ENCODE data around the gene RAB33A.

The RAB33A gene

DNA sequence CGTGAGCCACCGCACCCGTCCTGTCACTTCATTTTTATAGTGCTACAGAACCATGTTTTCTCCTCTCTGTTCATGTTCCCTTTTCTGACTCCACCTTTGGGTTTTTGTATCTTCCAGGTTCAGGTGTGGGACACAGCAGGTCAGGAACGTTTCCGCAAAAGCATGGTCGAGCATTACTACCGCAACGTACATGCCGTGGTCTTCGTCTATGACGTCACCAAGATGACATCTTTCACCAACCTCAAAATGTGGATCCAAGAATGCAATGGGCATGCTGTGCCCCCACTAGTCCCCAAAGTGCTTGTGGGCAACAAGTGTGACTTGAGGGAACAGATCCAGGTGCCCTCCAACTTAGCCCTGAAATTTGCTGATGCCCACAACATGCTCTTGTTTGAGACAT lies 12.4 kb downstream of the RAB33A start:
- TF ChIP-seq ELF4 (IDR thresholded peaks at IDR 0.05) (no peak), SP1 (IDR thresholded peaks at IDR 0.05) (no peak)
- CTCF ChIA-PET, result no interaction called here
- POLR2A ChIA-PET, result no interaction called here
- DNase-seq (ENCODE audit: extremely low spot score), result no peak

DNA sequence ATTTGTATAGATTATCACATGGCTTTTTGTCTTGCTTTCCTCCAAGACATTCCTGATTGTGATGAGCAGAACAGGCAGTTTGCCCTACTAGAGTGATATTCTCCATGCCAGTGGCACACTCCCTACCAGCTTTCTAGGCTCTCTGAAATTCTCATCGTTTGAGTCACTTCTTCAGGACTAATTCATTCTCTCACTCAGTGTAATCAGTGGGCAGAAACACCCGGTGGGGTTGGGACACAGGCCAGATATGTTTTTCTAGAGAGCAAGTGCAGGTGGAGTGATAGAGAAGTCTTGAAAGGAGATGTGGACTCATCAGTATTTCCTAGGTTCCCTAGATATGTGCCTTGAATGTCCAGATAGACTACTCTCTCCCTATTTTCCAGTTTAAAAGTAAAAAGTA lies 13.1 kb downstream of the RAB33A start:
- CTCF ChIA-PET, result no interaction called here
- DNase-seq (ENCODE audit: extremely low spot score), result no peak
- TF ChIP-seq ELF4 (IDR thresholded peaks at IDR 0.05), result no peak
- no peak for TF ChIP-seq L3MBTL2 (conservative IDR thresholded peaks at IDR 0.05)
- no peak for TF ChIP-seq FOXM1 (IDR thresholded peaks at IDR 0.05; ENCODE audit: borderline replicate concordance)
- no peak for TF ChIP-seq FOXK2 (IDR thresholded peaks at IDR 0.05)
- no peak for TF ChIP-seq BHLHE40 (IDR thresholded peaks at IDR 0.05; ENCODE audit: borderline replicate concordance)
- TF ChIP-seq CTBP1 (IDR thresholded peaks at IDR 0.05; ENCODE audit: borderline replicate concordance), result no peak
- TF ChIP-seq ZNF384 (IDR thresholded peaks at IDR 0.05), result no peak
- no peak for TF ChIP-seq NFRKB (IDR thresholded peaks at IDR 0.05)
- TF ChIP-seq SUZ12 (IDR thresholded peaks at IDR 0.05), result no peak
- TF ChIP-seq SP1 (IDR thresholded peaks at IDR 0.05), result no peak
- TF ChIP-seq, protein P1, sequence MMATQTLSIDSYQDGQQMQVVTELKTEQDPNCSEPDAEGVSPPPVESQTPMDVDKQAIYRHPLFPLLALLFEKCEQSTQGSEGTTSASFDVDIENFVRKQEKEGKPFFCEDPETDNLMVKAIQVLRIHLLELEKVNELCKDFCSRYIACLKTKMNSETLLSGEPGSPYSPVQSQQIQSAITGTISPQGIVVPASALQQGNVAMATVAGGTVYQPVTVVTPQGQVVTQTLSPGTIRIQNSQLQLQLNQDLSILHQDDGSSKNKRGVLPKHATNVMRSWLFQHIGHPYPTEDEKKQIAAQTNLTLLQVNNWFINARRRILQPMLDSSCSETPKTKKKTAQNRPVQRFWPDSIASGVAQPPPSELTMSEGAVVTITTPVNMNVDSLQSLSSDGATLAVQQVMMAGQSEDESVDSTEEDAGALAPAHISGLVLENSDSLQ (IDR thresholded peaks at IDR 0.05), result no peak
- TF ChIP-seq LEF1 (IDR thresholded peaks at IDR 0.05; ENCODE audit: borderline replicate concordance), result no peak
- TF ChIP-seq HDGF (IDR thresholded peaks at IDR 0.05; ENCODE audit: borderline replicate concordance), result no peak
- no peak for TF ChIP-seq FOXA1 (IDR thresholded peaks at IDR 0.05)
- no peak for TF ChIP-seq TARDBP (IDR thresholded peaks at IDR 0.05)
- TF ChIP-seq ARNT (IDR thresholded peaks at IDR 0.05), result no peak
- POLR2A ChIA-PET, result no interaction called here

DNA sequence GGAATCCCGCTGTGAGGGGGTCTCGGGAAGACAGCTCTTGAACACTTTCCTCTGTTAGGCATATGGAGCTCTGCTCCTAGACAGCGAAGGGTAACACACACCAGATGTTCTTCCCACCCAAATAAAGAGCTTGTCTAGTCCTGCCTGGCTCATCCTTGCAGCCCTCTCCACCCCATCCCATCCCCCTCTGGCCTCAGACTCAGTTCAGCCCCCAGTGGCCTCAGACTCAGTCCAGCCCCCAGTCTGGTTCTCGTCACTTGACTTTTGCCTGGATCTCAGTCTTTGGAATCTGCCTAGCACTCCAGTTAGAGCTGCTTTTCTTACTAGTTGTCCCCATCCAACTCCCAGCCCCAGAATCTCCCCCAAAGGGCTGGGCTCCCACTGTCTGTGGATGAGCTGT lies 14.9 kb downstream of the RAB33A start:
- CTCF ChIA-PET, result interaction anchor here (0.6 to 1.5 kb wide), 3 partner anchors 11 to 496 kb away, joined by 3 to 4 read pairs (median 3); no protein-coding TSS in a partner anchor
- DNase-seq (ENCODE audit: extremely low spot score), result no peak
- no peak for TF ChIP-seq HDGF (IDR thresholded peaks at IDR 0.05; ENCODE audit: borderline replicate concordance)
- TF ChIP-seq LEF1 (IDR thresholded peaks at IDR 0.05; ENCODE audit: borderline replicate concordance), result no peak
- no peak for TF ChIP-seq CTBP1 (IDR thresholded peaks at IDR 0.05; ENCODE audit: borderline replicate concordance)
- POLR2A ChIA-PET, result interaction anchor here (2.4 kb wide), 1 partner anchor 21 kb away, joined by 11 read pairs; the partner anchor contains the start of gene AIFM1

DNA sequence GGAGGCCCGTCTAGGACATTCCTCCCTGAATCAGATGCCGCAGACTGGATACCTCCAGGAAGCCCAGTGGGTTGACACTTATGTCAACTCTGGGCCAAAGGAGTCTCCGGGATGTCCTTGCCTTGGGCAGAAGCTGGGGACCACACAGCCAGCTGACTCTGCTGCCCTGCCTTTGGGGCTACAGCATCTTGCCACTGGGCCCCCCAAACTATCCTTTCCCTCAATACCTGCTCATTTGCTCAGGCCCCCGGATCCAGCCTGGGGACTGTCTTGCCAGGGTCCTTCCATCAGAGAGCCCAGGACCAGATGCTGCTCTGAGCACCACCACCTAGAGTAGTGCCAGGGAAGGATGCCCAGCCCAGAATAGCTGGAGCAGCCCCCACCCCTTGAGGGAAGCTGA lies 19.0 kb downstream of the RAB33A start:
- POLR2A ChIA-PET, result interaction anchor here (1.0 kb wide), 1 partner anchor 15 kb away, joined by 3 read pairs; no protein-coding TSS in a partner anchor
- CTCF ChIA-PET, result interaction anchor here (0.6 to 1.6 kb wide), 4 partner anchors 22 to 130 kb away, joined by 3 to 4 read pairs (median 3); no protein-coding TSS in a partner anchor
- no peak for TF ChIP-seq LEF1 (IDR thresholded peaks at IDR 0.05; ENCODE audit: borderline replicate concordance)
- TF ChIP-seq SUZ12 (IDR thresholded peaks at IDR 0.05), result no peak
- no peak for TF ChIP-seq FOXM1 (IDR thresholded peaks at IDR 0.05; ENCODE audit: borderline replicate concordance)
- TF ChIP-seq BHLHE40 (IDR thresholded peaks at IDR 0.05; ENCODE audit: borderline replicate concordance), result no peak
- TF ChIP-seq L3MBTL2 (conservative IDR thresholded peaks at IDR 0.05), result no peak
- no peak for TF ChIP-seq FOXA1 (IDR thresholded peaks at IDR 0.05)
- no peak for TF ChIP-seq SP1 (IDR thresholded peaks at IDR 0.05)
- no peak for TF ChIP-seq ARNT (IDR thresholded peaks at IDR 0.05)
- TF ChIP-seq HDGF (IDR thresholded peaks at IDR 0.05; ENCODE audit: borderline replicate concordance), result no peak
- no peak for TF ChIP-seq TARDBP (IDR thresholded peaks at IDR 0.05)
- TF ChIP-seq FOXK2 (IDR thresholded peaks at IDR 0.05), result no peak
- no peak for TF ChIP-seq ELF4 (IDR thresholded peaks at IDR 0.05)
- no peak for TF ChIP-seq CTBP1 (IDR thresholded peaks at IDR 0.05; ENCODE audit: borderline replicate concordance)
- TF ChIP-seq NFRKB (IDR thresholded peaks at IDR 0.05), result no peak
- no peak for TF ChIP-seq ZNF384 (IDR thresholded peaks at IDR 0.05)
- TF ChIP-seq, protein P1 (IDR thresholded peaks at IDR 0.05), result no peak
- DNase-seq (ENCODE audit: extremely low spot score), result no peak

DNA sequence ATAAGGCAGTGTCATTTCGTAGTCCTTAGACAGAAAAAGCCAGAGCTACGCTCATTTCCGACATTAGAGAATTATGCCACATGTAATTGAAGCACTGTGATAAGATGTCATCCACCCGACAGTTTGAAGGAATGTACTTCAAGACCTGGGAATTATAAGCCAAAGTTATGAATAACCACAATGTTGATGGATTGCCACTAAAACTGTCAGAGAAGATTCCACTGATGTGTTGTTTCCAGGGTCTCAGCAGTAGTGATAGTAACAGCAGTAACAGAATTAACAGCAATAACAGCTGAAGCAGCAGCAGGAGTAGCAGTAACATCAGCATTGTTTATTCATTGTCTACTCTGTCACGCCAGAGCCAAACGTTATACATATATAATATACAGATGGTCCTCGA lies 24.7 kb downstream of the RAB33A start:
- ChIA-PET POLR2A (no interaction called here), CTCF (interaction anchor here (1.1 kb wide), 1 partner anchor 117 kb away, joined by 3 read pairs; no protein-coding TSS in a partner anchor)
- TF ChIP-seq, protein P1 (IDR thresholded peaks at IDR 0.05), result no peak; the same call in none of the 2 replicates
- TF ChIP-seq TARDBP (IDR thresholded peaks at IDR 0.05) (no peak), CTBP1 (IDR thresholded peaks at IDR 0.05; ENCODE audit: borderline replicate concordance) (no peak), ELF4 (IDR thresholded peaks at IDR 0.05) (no peak), BHLHE40 (IDR thresholded peaks at IDR 0.05; ENCODE audit: borderline replicate concordance) (no peak), SUZ12 (IDR thresholded peaks at IDR 0.05) (no peak), SP1 (IDR thresholded peaks at IDR 0.05) (no peak), NFRKB (IDR thresholded peaks at IDR 0.05) (no peak), L3MBTL2 (conservative IDR thresholded peaks at IDR 0.05) (no peak), HDGF (IDR thresholded peaks at IDR 0.05; ENCODE audit: borderline replicate concordance) (no peak), FOXM1 (IDR thresholded peaks at IDR 0.05; ENCODE audit: borderline replicate concordance) (no peak), LEF1 (IDR thresholded peaks at IDR 0.05; ENCODE audit: borderline replicate concordance) (no peak), FOXA1 (IDR thresholded peaks at IDR 0.05) (no peak), ZNF384 (IDR thresholded peaks at IDR 0.05) (no peak), ARNT (IDR thresholded peaks at IDR 0.05) (no peak), FOXK2 (IDR thresholded peaks at IDR 0.05) (no peak)
- no peak for DNase-seq (ENCODE audit: extremely low spot score)

DNA sequence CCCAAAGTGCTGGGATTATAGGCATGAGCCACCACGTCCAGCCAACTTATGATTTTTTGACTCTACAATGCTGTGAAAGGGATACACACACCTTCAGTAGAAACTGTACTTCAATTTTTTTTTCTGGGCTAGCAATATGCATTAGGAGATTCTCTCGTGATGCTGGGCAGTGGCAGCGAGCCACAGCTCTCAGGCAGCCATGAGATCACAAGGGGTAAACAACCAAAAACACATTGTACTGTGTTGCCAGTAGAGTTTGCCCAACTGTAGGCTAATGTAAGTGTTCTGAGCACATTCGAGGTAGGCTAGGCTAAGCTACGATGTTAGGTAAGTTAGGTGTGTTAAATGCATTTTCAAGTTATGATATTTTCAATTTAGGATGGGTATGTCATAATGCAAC lies 25.7 kb downstream of the RAB33A start:
- no peak for TF ChIP-seq TARDBP (IDR thresholded peaks at IDR 0.05)
- no peak for TF ChIP-seq LEF1 (IDR thresholded peaks at IDR 0.05; ENCODE audit: borderline replicate concordance)
- no peak for TF ChIP-seq FOXA1 (IDR thresholded peaks at IDR 0.05)
- TF ChIP-seq HDGF (IDR thresholded peaks at IDR 0.05; ENCODE audit: borderline replicate concordance), result no peak
- no peak for TF ChIP-seq FOXK2 (IDR thresholded peaks at IDR 0.05)
- TF ChIP-seq NFRKB (IDR thresholded peaks at IDR 0.05), result no peak
- TF ChIP-seq BHLHE40 (IDR thresholded peaks at IDR 0.05; ENCODE audit: borderline replicate concordance), result no peak
- TF ChIP-seq, protein P1 (IDR thresholded peaks at IDR 0.05), result no peak
- no peak for TF ChIP-seq SUZ12 (IDR thresholded peaks at IDR 0.05)
- TF ChIP-seq ELF4 (IDR thresholded peaks at IDR 0.05), result no peak
- no peak for TF ChIP-seq ARNT (IDR thresholded peaks at IDR 0.05)
- TF ChIP-seq CTBP1 (IDR thresholded peaks at IDR 0.05; ENCODE audit: borderline replicate concordance), result no peak
- DNase-seq (ENCODE audit: extremely low spot score), result no peak
- CTCF ChIA-PET, result no interaction called here
- POLR2A ChIA-PET, result no interaction called here

All from HEK293T (cell line).